ENCODE data around the gene STAT1. TPM values are rescaled to one million over a fixed set of nuclear protein-coding genes. Genes with fewer than 3 reads are reported as not detected.

The STAT1 gene
- total and polyA plus RNA-seq, 4 donors: 30.1 to 70.7 (median 55.7) TPM

GRCh38 chr2:190986221-190986953 is 27.6 kb downstream of the STAT1 start:
- Histone ChIP-seq H3K36me3 (ENCODE audit: control insufficient read depth in 1 of 2, insufficient read depth in 2 of 2, low read length in 1 of 2) (peaks cover 6 to 17% of the 10 kb centered on the region in 2 donors), H3K4me1 (ENCODE audit: control insufficient read depth in 1 of 2, insufficient read depth in 2 of 2, low read length in 2 of 2) (no peaks in the 10 kb centered on the region), H3K9me3 (ENCODE audit: control insufficient read depth, low read length) (no peaks in the 10 kb centered on the region), H3K27me3 (ENCODE audit: control insufficient read depth in 1 of 2, insufficient read depth in 2 of 2, low read length in 1 of 2) (no peaks in the 10 kb centered on the region), H3K4me3 (ENCODE audit: low read length in 2 of 2) (no peak overlapping the region), H3K27ac (ENCODE audit: low read depth in 1 of 2, low read length in 2 of 2) (no peak overlapping the region)
- WGBS, 2 donors: 89% methylated on average over 13 of the region's 13 CpGs
- intact Hi-C loops (cut with DNase I): no loop called here
- DNase-seq (no peak), ATAC-seq (ENCODE audit: low FRiP score) (no peak)

GRCh38 chr2:190984595-190984994 is 29.4 kb downstream of the STAT1 start:
- H3K4me1 ChIP-seq (ENCODE audit: control insufficient read depth in 1 of 2, insufficient read depth in 2 of 2, low read length in 2 of 2): no peaks in the 10 kb centered on the region
- intact Hi-C loops (cut with DNase I): no loop called here
- 76 to 77% methylated on average over 5 of the region's 5 CpGs for WGBS, 2 donors
- ATAC-seq (ENCODE audit: low FRiP score) (no peak), DNase-seq (no peak)
- no peak overlapping the region for H3K27ac ChIP-seq (ENCODE audit: low read depth in 1 of 2, low read length in 2 of 2)
- no peaks in the 10 kb centered on the region for H3K27me3 ChIP-seq (ENCODE audit: control insufficient read depth in 1 of 2, insufficient read depth in 2 of 2, low read length in 1 of 2)
- H3K36me3 ChIP-seq (ENCODE audit: control insufficient read depth in 1 of 2, insufficient read depth in 2 of 2, low read length in 1 of 2): peaks cover 3 to 18% of the 10 kb centered on the region in 2 donors
- H3K4me3 ChIP-seq (ENCODE audit: low read length in 2 of 2): no peak overlapping the region
- no peaks in the 10 kb centered on the region for H3K9me3 ChIP-seq (ENCODE audit: control insufficient read depth, low read length)

GRCh38 chr2:190982262-190983034 is 31.5 kb downstream of the STAT1 start:
- ATAC-seq (ENCODE audit: low FRiP score) (no peak), DNase-seq (no peak)
- intact Hi-C loops (cut with DNase I): no loop called here
- whole genome bisulfite sequencing, 2 donors: 89 to 90% methylated on average over 8 of the region's 8 CpGs
- no peaks in the 10 kb centered on the region for H3K4me1 ChIP-seq (ENCODE audit: control insufficient read depth in 1 of 2, insufficient read depth in 2 of 2, low read length in 2 of 2)
- no peaks in the 10 kb centered on the region for H3K9me3 ChIP-seq (ENCODE audit: control insufficient read depth, low read length)
- H3K36me3 ChIP-seq (ENCODE audit: control insufficient read depth in 1 of 2, insufficient read depth in 2 of 2, low read length in 1 of 2): peaks cover 4 to 19% of the 10 kb centered on the region in 2 donors
- no peak overlapping the region for H3K4me3 ChIP-seq (ENCODE audit: low read length in 2 of 2)
- H3K27me3 ChIP-seq (ENCODE audit: control insufficient read depth in 1 of 2, insufficient read depth in 2 of 2, low read length in 1 of 2): no peaks in the 10 kb centered on the region
- no peak overlapping the region for H3K27ac ChIP-seq (ENCODE audit: low read depth in 1 of 2, low read length in 2 of 2)

- no peak overlapping the region for H3K4me3 ChIP-seq (ENCODE audit: low read length in 2 of 2)
- no peak overlapping the region for H3K27ac ChIP-seq (ENCODE audit: low read depth in 1 of 2, low read length in 2 of 2)
- no peaks in the 10 kb centered on the region for H3K4me1 ChIP-seq (ENCODE audit: control insufficient read depth in 1 of 2, insufficient read depth in 2 of 2, low read length in 2 of 2)
- intact Hi-C loops (cut with DNase I): no loop called here
- no peak for ATAC-seq (ENCODE audit: low FRiP score)
- DNase-seq: no peak
- WGBS, 2 donors: 100% methylated on average over 1 of the region's 1 CpG
- peaks cover 4 to 19% of the 10 kb centered on the region in 2 donors for H3K36me3 ChIP-seq (ENCODE audit: control insufficient read depth in 1 of 2, insufficient read depth in 2 of 2, low read length in 1 of 2)
- no peaks in the 10 kb centered on the region for H3K9me3 ChIP-seq (ENCODE audit: control insufficient read depth, low read length)
- no peaks in the 10 kb centered on the region for H3K27me3 ChIP-seq (ENCODE audit: control insufficient read depth in 1 of 2, insufficient read depth in 2 of 2, low read length in 1 of 2)
These were observed 32.2 kb downstream of the STAT1 start for GRCh38 chr2:190981733-190982132.

- H3K9me3 ChIP-seq (ENCODE audit: control insufficient read depth, low read length): no peaks in the 10 kb centered on the region
- ATAC-seq (ENCODE audit: low FRiP score) (no peak), DNase-seq (no peak)
- peaks cover 4 to 19% of the 10 kb centered on the region in 2 donors for H3K36me3 ChIP-seq (ENCODE audit: control insufficient read depth in 1 of 2, insufficient read depth in 2 of 2, low read length in 1 of 2)
- intact Hi-C loops (cut with DNase I): no loop called here
- no peaks in the 10 kb centered on the region for H3K27me3 ChIP-seq (ENCODE audit: control insufficient read depth in 1 of 2, insufficient read depth in 2 of 2, low read length in 1 of 2)
- 95 to 96% methylated on average over 6 of the region's 6 CpGs for WGBS, 2 donors
- H3K4me3 ChIP-seq (ENCODE audit: low read length in 2 of 2): no peak overlapping the region
- H3K4me1 ChIP-seq (ENCODE audit: control insufficient read depth in 1 of 2, insufficient read depth in 2 of 2, low read length in 2 of 2): no peaks in the 10 kb centered on the region
- H3K27ac ChIP-seq (ENCODE audit: low read depth in 1 of 2, low read length in 2 of 2): no peak overlapping the region
These were observed 32.6 kb downstream of the STAT1 start for GRCh38 chr2:190981333-190981732.

- WGBS, 2 donors: 60 to 63% methylated on average over 10 of the region's 10 CpGs
- H3K36me3 ChIP-seq (ENCODE audit: control insufficient read depth in 1 of 2, insufficient read depth in 2 of 2, low read length in 1 of 2): peaks cover 4 to 14% of the 10 kb centered on the region in 2 donors
- no peaks in the 10 kb centered on the region for H3K9me3 ChIP-seq (ENCODE audit: control insufficient read depth, low read length)
- H3K27ac ChIP-seq (ENCODE audit: low read depth in 1 of 2, low read length in 2 of 2): no peak overlapping the region
- intact Hi-C loops (cut with DNase I): no loop called here
- no peaks in the 10 kb centered on the region for H3K27me3 ChIP-seq (ENCODE audit: control insufficient read depth in 1 of 2, insufficient read depth in 2 of 2, low read length in 1 of 2)
- no peak for DNase-seq
- ATAC-seq (ENCODE audit: low FRiP score): no peak
- H3K4me3 ChIP-seq (ENCODE audit: low read length in 2 of 2): no peak overlapping the region
- no peaks in the 10 kb centered on the region for H3K4me1 ChIP-seq (ENCODE audit: control insufficient read depth in 1 of 2, insufficient read depth in 2 of 2, low read length in 2 of 2)
These were observed 33.3 kb downstream of the STAT1 start for GRCh38 chr2:190980630-190981209.

- Histone ChIP-seq H3K4me3 (ENCODE audit: low read length in 2 of 2) (no peak overlapping the region), H3K9me3 (ENCODE audit: control insufficient read depth, low read length) (no peaks in the 10 kb centered on the region), H3K27me3 (ENCODE audit: control insufficient read depth in 1 of 2, insufficient read depth in 2 of 2, low read length in 1 of 2) (no peaks in the 10 kb centered on the region), H3K4me1 (ENCODE audit: control insufficient read depth in 1 of 2, insufficient read depth in 2 of 2, low read length in 2 of 2) (no peaks in the 10 kb centered on the region), H3K36me3 (ENCODE audit: control insufficient read depth in 1 of 2, insufficient read depth in 2 of 2, low read length in 1 of 2) (peaks cover 6 to 14% of the 10 kb centered on the region in 2 donors), H3K27ac (ENCODE audit: low read depth in 1 of 2, low read length in 2 of 2) (no peak overlapping the region)
- intact Hi-C loops (cut with DNase I): no loop called here
- ATAC-seq (ENCODE audit: low FRiP score) (peak; percentile 83), DNase-seq (peak in 1 of 2 donors; percentile 60)
- WGBS, 2 donors: 37 to 43% methylated on average over 14 of the region's 14 CpGs
These were observed 33.9 kb downstream of the STAT1 start for GRCh38 chr2:190979906-190980629.

GRCh38 chr2:190978389-190979053 is 35.5 kb downstream of the STAT1 start:
- ATAC-seq (ENCODE audit: low FRiP score) (no peak), DNase-seq (no peak)
- Histone ChIP-seq H3K4me3 (ENCODE audit: low read length in 2 of 2) (no peak overlapping the region), H3K4me1 (ENCODE audit: control insufficient read depth in 1 of 2, insufficient read depth in 2 of 2, low read length in 2 of 2) (no peaks in the 10 kb centered on the region), H3K27me3 (ENCODE audit: control insufficient read depth in 1 of 2, insufficient read depth in 2 of 2, low read length in 1 of 2) (no peaks in the 10 kb centered on the region), H3K36me3 (ENCODE audit: control insufficient read depth in 1 of 2, insufficient read depth in 2 of 2, low read length in 1 of 2) (peaks cover 6 to 7% of the 10 kb centered on the region in 2 donors), H3K9me3 (ENCODE audit: control insufficient read depth, low read length) (no peaks in the 10 kb centered on the region), H3K27ac (ENCODE audit: low read depth in 1 of 2, low read length in 2 of 2) (no peak overlapping the region)
- WGBS, 2 donors: 95 to 96% methylated on average over 17 of the region's 17 CpGs
- intact Hi-C loops (cut with DNase I): no loop called here
